ENCODE results near the gene TBC1D9B.

Gene TBC1D9B

GRCh38 chr5:179886190-179886911 lies 21.3 kb downstream of the TBC1D9B start:
- no peak for ATAC-seq (replicated peaks)
- Mint-ChIP-seq H3K27ac (no peak overlapping the region), H3K4me1 (ENCODE audit: low read depth in 2 of 2) (peaks cover 3 to 4% of the 10 kb centered on the region in 2 donors)

GRCh38 chr5:179885491-179886090 lies 22.1 kb downstream of the TBC1D9B start:
- no peak for DNase-seq
- ATAC-seq (replicated peaks) = no peak
- H3K27me3 Mint-ChIP-seq = no peaks in the 10 kb centered on the region
- H3K4me3 Mint-ChIP-seq = no peak overlapping the region
- H3K9me3 Mint-ChIP-seq = peaks cover 0 to 9% of the 10 kb centered on the region in 2 donors
- H3K27ac Mint-ChIP-seq = no peak overlapping the region
- peaks cover 31% of the 10 kb centered on the region for H3K36me3 Mint-ChIP-seq (ENCODE audit: insufficient read depth)
- peaks cover 3 to 4% of the 10 kb centered on the region in 2 donors for H3K4me1 Mint-ChIP-seq (ENCODE audit: low read depth in 2 of 2)

More at GRCh38 chr5:179886190-179886911, 21.3 kb downstream of the TBC1D9B start:
- peaks cover 36% of the 10 kb centered on the region for H3K36me3 Mint-ChIP-seq (ENCODE audit: insufficient read depth)
- no peak for DNase-seq
- H3K9me3 Mint-ChIP-seq = peaks cover 0 to 9% of the 10 kb centered on the region in 2 donors
- no peaks in the 10 kb centered on the region for H3K27me3 Mint-ChIP-seq
- H3K4me3 Mint-ChIP-seq = no peak overlapping the region

GRCh38 chr5:179883163-179883562 lies 24.5 kb downstream of the TBC1D9B start:
- H3K36me3 Mint-ChIP-seq (ENCODE audit: insufficient read depth) = peaks cover 19% of the 10 kb centered on the region
- no peak for ATAC-seq (replicated peaks)
- peaks cover 0 to 3% of the 10 kb centered on the region in 2 donors for H3K4me1 Mint-ChIP-seq (ENCODE audit: low read depth in 2 of 2)
- no peaks in the 10 kb centered on the region for H3K27me3 Mint-ChIP-seq
- no peak overlapping the region for H3K27ac Mint-ChIP-seq
- H3K9me3 Mint-ChIP-seq = peaks cover 0 to 9% of the 10 kb centered on the region in 2 donors
- H3K4me3 Mint-ChIP-seq = no peak overlapping the region
- DNase-seq = no peak

GRCh38 chr5:179882338-179882737 lies 25.4 kb downstream of the TBC1D9B start:
- no peak for ATAC-seq (replicated peaks)

DNA sequence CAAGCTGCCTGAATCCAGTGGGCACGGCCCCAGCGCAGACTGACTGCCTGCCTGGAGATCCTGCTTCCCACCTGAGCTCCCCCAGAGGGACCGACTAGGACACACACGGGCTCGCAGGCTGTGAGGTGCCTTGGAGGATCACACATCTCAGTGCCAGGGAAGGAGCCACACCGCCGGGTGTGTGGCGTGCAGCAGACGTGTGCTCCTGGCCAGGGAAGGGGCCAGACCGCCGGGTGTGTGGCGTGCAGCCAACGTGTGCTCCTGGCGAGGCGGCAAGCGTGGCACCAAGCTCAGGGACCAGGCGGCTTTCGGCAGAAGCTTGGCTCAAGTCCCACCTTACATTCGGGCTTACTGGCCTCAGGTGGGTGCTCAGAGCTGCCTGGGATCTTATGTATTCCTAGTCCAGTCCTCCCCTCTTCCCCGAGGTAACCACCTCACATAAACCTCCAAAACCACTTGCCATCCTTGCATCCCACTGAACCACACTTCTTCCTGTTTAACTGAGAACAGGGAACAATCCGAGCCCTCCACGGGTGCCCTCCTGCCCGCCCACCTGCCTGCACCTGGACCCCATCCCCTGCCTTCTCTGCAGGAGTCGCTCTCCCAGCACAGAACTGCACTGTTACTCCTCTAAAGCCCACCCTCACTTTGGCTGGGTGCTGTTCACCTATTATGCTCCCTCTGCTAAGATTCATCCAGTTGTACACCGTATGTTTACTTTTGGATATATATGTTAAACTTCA lies 26.7 kb downstream of the TBC1D9B start:
- no peaks in the 10 kb centered on the region for H3K27me3 Mint-ChIP-seq
- H3K27ac Mint-ChIP-seq = peak overlapping the region in 1 of 2 donors; percentile 3
- peaks cover 22% of the 10 kb centered on the region for H3K36me3 Mint-ChIP-seq (ENCODE audit: insufficient read depth)
- H3K9me3 Mint-ChIP-seq = peaks cover 0 to 9% of the 10 kb centered on the region in 2 donors
- no peak overlapping the region for H3K4me3 Mint-ChIP-seq
- ATAC-seq (replicated peaks) (no peak), DNase-seq (no peak)
- H3K4me1 Mint-ChIP-seq (ENCODE audit: low read depth in 2 of 2) = peaks cover 0 to 2% of the 10 kb centered on the region in 2 donors

More at GRCh38 chr5:179882338-179882737, 25.4 kb downstream of the TBC1D9B start:
- no peak overlapping the region for H3K4me3 Mint-ChIP-seq
- peaks cover 22% of the 10 kb centered on the region for H3K36me3 Mint-ChIP-seq (ENCODE audit: insufficient read depth)
- H3K4me1 Mint-ChIP-seq (ENCODE audit: low read depth in 2 of 2) = peaks cover 0 to 3% of the 10 kb centered on the region in 2 donors
- no peaks in the 10 kb centered on the region for H3K27me3 Mint-ChIP-seq
- peaks cover 0 to 9% of the 10 kb centered on the region in 2 donors for H3K9me3 Mint-ChIP-seq
- DNase-seq = no peak
- H3K27ac Mint-ChIP-seq = peak overlapping the region in 1 of 2 donors; percentile 3

- no peaks in the 10 kb centered on the region for H3K4me1 Mint-ChIP-seq (ENCODE audit: low read depth in 2 of 2)
- peaks cover 16% of the 10 kb centered on the region for H3K36me3 Mint-ChIP-seq (ENCODE audit: insufficient read depth)
- H3K27me3 Mint-ChIP-seq = no peaks in the 10 kb centered on the region
- no peak overlapping the region for H3K27ac Mint-ChIP-seq
- DNase-seq = no peak
- ATAC-seq (replicated peaks) = no peak
- H3K9me3 Mint-ChIP-seq = peaks cover 0 to 9% of the 10 kb centered on the region in 2 donors
- H3K4me3 Mint-ChIP-seq = no peak overlapping the region
Measured at GRCh38 chr5:179880066-179880650, 27.5 kb downstream of the TBC1D9B start.

DNA sequence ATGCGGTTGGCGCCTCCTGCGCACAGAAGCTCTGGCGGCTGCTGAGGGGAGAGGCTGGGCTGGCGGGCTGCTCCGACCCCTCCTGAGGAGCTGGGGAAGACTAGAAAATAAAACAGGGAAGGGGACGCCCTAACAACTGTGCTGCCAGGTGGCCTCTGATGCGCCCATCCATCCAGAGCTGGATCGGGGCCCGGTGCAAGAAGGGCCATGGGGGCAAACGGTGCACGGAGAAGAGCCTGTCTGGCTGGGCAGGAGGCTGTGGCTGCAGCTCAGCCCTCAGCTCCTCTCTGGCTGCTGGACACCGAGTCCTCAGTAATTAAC lies 28.0 kb downstream of the TBC1D9B start:
- Mint-ChIP-seq H3K36me3 (ENCODE audit: insufficient read depth) (peaks cover 17% of the 10 kb centered on the region), H3K27me3 (no peaks in the 10 kb centered on the region), H3K27ac (no peak overlapping the region), H3K9me3 (peaks cover 0 to 9% of the 10 kb centered on the region in 2 donors), H3K4me1 (ENCODE audit: low read depth in 2 of 2) (no peaks in the 10 kb centered on the region), H3K4me3 (no peak overlapping the region)
- DNase-seq (no peak), ATAC-seq (replicated peaks) (no peak)

DNA sequence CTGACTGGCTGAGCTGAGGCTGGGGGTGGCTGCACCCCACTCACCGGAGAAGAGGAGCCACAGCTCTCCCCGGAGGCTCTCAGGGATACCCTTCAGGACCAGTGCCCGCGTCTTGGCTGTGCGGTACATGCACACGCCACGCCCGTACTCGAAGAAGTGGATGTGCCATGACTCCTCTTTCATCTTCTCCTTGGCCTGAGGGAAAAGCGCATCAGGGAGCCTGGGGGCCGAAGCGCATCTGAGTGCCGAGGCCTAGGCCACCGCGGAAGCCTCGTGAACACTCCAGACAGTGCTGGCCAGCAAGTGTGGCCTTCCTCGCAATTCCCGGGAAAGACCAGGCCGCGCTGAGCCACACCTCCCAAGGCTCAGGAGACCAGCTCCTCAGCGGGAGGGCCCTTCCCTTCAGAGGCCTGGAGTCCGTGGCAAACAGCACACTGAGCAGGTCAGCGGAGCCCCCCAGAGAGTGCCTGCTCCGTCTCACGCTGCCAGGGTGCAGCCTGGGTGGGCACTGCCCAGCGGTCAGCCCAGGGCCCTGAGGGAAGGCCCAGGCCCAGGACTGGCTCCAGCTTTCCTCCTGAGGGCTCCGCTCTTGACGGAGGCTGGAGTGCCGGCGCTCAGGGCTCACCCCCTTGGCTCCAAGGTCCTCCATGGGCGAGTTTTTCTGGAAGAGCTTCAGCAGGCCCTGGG lies 28.6 kb downstream of the TBC1D9B start:
- Mint-ChIP-seq H3K27ac (no peak overlapping the region), H3K4me1 (ENCODE audit: low read depth in 2 of 2) (no peaks in the 10 kb centered on the region), H3K4me3 (no peak overlapping the region), H3K36me3 (ENCODE audit: insufficient read depth) (peaks cover 19% of the 10 kb centered on the region), H3K27me3 (no peaks in the 10 kb centered on the region), H3K9me3 (peaks cover 0 to 9% of the 10 kb centered on the region in 2 donors)
- ATAC-seq (replicated peaks) = no peak
- no peak for DNase-seq

- Mint-ChIP-seq H3K36me3 (ENCODE audit: insufficient read depth) (peaks cover 14% of the 10 kb centered on the region), H3K9me3 (peaks cover 0 to 5% of the 10 kb centered on the region in 2 donors), H3K27ac (no peak overlapping the region), H3K4me1 (ENCODE audit: low read depth in 2 of 2) (no peaks in the 10 kb centered on the region), H3K27me3 (no peaks in the 10 kb centered on the region), H3K4me3 (no peak overlapping the region)
- ATAC-seq (replicated peaks) (no peak), DNase-seq (no peak)
Measured at GRCh38 chr5:179878222-179879002, 29.3 kb downstream of the TBC1D9B start.

DNA sequence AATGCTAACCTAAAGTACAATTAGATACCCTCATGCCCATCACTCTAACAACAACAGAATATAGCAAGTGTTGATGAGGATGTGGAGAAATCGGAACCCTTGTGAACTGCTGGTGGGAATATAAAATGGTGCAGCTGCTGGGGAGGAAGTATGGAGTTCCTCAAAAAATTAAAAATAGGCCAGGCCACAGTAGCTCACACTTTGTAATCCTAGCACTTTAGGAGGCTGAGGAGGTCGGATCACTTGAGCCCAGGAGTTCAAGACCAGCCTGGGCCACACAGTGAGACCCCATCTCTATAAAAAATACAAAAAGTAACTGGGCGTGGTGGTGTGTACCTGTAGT lies 31.1 kb downstream of the TBC1D9B start:
- ATAC-seq (replicated peaks) = no peak
- Mint-ChIP-seq H3K9me3 (no peaks in the 10 kb centered on the region), H3K27ac (no peak overlapping the region), H3K4me3 (no peak overlapping the region), H3K36me3 (ENCODE audit: insufficient read depth) (peaks cover 12% of the 10 kb centered on the region), H3K27me3 (no peaks in the 10 kb centered on the region), H3K4me1 (ENCODE audit: low read depth in 2 of 2) (no peaks in the 10 kb centered on the region)
- DNase-seq = no peak

DNA sequence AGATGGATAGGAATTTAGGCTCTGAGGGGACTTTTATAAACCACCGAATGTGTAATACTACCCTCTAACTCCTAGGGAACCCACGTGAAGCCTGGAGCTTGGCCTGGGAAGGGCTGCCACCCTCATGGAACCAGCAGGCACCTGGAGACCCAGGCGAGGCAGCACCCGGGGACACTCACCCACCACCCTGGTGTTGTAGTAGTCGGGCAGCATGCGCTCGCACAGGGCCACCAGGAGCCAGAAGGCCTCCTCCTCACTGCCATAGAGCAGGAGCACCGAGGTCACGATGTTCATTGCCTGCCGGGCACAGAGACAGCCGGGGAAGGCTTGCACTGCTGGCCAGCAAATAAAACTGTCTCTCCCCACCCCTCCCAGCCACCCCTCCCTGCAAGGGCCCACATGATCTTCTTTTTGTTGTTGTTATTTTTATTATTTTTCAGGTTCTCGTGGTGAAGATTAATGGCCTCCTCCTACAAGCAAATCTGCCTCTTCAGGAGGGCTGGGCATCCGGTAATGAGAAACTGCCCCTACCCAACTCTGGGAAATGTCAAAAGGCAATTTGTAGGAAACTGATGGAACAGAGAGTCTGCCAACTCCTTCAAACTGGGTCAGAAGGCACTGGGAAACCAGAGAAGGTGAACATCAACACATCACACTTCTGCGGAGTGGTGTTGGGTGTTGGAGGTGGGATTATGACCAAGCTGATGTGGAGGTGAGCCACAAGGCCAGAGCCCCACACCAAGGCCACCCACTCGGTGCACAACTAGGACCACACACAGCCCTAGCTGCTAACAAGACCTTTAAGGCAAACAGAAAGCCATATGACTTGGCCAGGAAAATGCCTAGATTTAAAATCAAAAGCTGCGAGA lies 31.7 kb downstream of the TBC1D9B start:
- H3K27ac Mint-ChIP-seq = no peak overlapping the region
- no peaks in the 10 kb centered on the region for H3K9me3 Mint-ChIP-seq
- peaks cover 12% of the 10 kb centered on the region for H3K36me3 Mint-ChIP-seq (ENCODE audit: insufficient read depth)
- no peak for DNase-seq
- no peaks in the 10 kb centered on the region for H3K27me3 Mint-ChIP-seq
- no peaks in the 10 kb centered on the region for H3K4me1 Mint-ChIP-seq (ENCODE audit: low read depth in 2 of 2)
- ATAC-seq (replicated peaks) = no peak
- H3K4me3 Mint-ChIP-seq = no peak overlapping the region
